Right lobe of liver (tissue), 4 donors: ENCODE results near the gene CACNA2D3.

ENCODE experiments used
- CTCF ChIP-seq, 4 donors: fragments of 200-600 bp in 3 of 4; fragments of 450-650 bp in 1 of 4; IDR thresholded peaks; one replicate each; pipeline versions ENCODE4 v1.5.1 to v1.8.0; 2016 to 2022; ENCODE audit warnings: antibody characterized with exemption in 4 of 4, mild to moderate bottlenecking in 2 of 4
- POLR2A ChIP-seq: fragments of 450-650 bp; IDR thresholded peaks from one replicate; pipeline ENCODE4 v1.6.1; 2017; ENCODE audit warnings: antibody characterized with exemption, mild to moderate bottlenecking
- donor health status: DM: no; HTN: no; CAD: no.
- donor health status: DM: no; HTN: no; CAD: no.
- donor health status: DM: no; HTN: yes; CAD: no.

- TF ChIP-seq CTCF (IDR thresholded peaks at IDR 0.05), result no peak
- no peak for TF ChIP-seq POLR2A
These were observed 450.0 kb downstream of the CACNA2D3 start for GRCh38 chr3:54572197-54572895.
